ENCODE results near the gene CBL. TPM values are rescaled to one million over a fixed set of nuclear protein-coding genes. Genes with fewer than 3 reads are reported as not detected.

The CBL gene
- total RNA-seq, 4 donors from 2014 or later: 18.1 to 27.4 (median 22.2) TPM

DNA sequence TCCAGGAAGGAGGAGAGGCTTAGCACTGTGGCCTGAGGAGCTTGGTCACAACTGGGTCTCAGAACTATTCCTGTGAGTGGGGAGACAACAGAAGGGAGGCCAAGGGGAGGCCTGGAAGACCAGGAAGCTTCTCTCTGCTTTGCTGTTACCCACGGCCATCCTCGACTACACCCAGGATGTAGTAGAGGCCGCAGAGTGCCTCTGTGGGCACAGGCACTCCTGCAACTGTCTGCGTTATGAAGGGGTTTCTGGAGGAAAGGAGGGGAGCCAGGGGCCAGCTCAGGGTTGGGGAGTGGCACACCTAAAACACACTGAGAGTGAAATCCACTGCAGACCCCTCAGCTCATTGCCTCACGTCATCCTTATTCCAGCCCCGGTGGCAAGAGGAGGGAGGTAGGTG, 144.2 kb downstream of the CBL start:
- TF ChIP-seq, protein P1, sequence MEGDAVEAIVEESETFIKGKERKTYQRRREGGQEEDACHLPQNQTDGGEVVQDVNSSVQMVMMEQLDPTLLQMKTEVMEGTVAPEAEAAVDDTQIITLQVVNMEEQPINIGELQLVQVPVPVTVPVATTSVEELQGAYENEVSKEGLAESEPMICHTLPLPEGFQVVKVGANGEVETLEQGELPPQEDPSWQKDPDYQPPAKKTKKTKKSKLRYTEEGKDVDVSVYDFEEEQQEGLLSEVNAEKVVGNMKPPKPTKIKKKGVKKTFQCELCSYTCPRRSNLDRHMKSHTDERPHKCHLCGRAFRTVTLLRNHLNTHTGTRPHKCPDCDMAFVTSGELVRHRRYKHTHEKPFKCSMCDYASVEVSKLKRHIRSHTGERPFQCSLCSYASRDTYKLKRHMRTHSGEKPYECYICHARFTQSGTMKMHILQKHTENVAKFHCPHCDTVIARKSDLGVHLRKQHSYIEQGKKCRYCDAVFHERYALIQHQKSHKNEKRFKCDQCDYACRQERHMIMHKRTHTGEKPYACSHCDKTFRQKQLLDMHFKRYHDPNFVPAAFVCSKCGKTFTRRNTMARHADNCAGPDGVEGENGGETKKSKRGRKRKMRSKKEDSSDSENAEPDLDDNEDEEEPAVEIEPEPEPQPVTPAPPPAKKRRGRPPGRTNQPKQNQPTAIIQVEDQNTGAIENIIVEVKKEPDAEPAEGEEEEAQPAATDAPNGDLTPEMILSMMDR (IDR thresholded peaks at IDR 0.05; ENCODE audit: low read depth): no peak

DNA sequence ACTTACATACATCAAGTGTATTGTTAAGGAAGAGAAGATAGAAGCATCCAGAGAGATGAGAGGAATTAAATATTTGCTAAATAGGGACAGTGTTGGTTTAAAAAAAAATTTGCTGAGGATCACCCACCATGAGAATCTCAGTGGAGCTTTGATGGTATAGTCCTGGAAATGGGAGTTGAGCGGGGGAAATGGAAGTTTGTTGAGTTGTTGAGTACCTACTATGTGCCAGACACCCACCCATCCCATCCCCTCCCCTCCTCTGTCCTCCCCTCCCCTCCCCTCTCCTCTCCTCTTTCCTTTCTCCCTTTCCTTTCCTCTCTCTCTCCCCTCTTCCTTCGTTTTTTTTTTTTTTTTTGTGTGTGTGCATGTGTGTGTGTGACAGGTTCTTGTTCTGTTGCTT, 145.1 kb downstream of the CBL start:
- TF ChIP-seq, protein P1 (IDR thresholded peaks at IDR 0.05; ENCODE audit: low read depth): no peak

DNA sequence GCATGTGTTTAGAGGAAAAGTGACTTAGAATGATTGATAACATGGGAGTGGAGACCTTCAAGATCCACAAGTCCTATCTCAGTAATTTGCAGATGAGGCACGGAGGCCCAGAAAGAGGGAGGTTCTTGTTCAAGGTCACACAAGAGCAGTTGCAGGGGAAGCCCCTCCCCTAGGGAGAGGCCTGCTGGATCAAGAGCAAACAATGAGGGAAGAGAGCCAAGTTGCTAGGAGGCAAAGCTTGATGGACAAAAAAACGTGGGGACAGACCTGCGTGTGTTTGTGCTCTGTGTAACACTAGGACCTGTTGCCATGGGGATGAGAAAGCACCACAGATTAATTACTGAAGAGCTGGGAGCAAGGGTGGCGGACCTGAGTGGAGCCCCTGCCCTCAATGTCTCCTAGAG, 146.7 kb downstream of the CBL start:
- TF ChIP-seq, protein P1 (IDR thresholded peaks at IDR 0.05; ENCODE audit: low read depth): no peak

DNA sequence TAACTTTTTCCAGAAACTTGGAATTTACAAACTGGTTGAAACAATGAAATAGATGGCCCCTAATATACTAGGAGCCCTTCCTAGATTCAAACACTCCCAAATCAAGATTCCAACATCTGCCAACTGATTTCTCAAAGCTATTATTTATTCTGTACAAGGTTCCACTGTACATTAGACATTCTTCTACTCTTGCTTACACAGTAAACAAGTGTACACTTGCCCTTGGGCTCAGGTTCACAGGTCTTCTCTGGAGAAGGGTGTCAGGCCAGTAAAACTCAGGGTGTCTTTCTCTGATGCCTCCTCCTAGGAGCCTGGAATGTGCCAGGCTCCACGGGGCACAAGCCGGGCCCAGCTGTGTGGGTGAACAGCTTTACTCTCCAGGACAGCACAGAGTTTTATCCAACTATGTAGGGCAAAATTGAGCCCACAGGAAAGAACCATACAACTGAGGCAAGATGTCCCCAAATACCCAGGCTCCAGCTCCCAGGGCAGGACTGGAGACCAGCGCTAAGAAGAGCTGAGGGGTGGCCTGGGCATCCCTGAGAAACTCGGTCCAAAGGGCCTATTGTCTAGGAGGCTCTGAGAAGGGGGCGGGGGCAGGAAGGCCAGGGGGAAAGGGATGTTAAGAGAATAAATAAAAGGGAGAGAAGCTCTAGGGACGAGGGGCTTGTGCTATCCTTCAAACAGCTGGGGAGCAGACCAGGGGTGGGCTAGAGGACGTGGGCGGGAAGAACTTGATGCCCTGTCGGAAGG, 149.1 kb downstream of the CBL start:
- TF ChIP-seq, protein P1 (IDR thresholded peaks at IDR 0.05; ENCODE audit: low read depth): no peak

DNA sequence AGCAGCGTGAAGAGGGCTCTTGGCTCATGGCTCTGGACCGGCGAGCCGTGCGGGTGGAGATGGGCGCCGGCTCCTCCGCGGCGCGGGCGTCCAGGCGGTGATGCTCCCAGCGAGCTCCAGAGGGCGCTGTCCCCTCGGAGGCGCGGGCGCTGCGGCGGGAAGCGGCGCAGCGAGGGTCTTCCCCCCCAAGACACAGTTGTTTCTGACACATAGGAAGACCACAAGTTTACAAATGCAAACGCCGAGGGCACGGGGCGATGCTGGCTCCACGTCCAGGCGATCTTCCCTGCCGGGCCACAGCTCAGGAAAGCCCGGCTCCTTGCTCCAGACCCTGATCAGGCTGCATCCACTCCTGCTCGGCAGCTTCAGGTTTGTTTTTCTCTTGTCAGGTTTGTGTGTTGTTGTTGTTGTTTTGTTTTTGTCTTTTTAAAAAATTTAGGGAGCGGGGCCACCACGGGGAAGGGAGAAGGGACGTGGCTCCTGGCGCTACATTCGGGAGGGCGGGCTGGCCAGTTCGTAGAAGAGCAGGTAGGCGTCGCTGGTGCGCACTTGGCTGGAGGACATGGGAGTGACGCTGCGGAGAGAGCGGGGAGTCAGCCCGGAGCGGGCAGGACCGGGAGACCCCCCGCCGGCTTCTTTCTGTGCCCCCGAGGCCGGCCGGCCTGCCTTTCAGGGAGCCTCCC, 150.4 kb downstream of the CBL start:
- TF ChIP-seq, protein P1 (IDR thresholded peaks at IDR 0.05; ENCODE audit: low read depth): no peak

DNA sequence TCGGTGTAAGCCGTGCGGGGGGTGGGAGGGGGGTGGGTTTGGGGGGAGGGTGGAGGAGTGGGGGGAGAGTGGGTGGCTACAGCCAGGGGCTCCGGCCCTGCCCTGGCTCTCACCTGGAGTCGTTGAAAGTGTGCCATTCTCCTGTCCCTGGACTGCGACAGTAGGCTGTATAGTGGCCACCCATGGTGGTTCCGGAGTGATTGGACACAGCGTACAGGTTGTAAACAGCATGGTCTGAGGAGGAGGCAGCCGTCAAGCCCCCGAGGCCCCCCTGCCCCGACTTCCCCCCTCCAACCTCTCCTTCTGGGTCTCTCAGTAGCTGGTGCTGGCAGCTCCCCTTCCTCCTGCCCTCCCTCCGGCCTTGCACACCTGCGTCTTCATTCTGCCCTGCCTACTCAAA, 150.9 kb downstream of the CBL start:
- TF ChIP-seq, protein P1 (IDR thresholded peaks at IDR 0.05; ENCODE audit: low read depth): no peak

Small RNAs within 50 kb of the gene (small RNA-seq; reads per million reads assigned to genes)
- gene RF01225 (not detected), gene RNU6-262P (not detected)

Other genes starting within 250 kb of the CBL start
- not detected for gene FOXR1, start 234.6 kb upstream of the CBL start, total RNA-seq
- gene CENATAC, start 208.2 kb upstream of the CBL start, total RNA-seq: 100 to 1,000 TPM in 1 of 4 donors, 10 to 100 TPM in 3; 39.0 to 114 (median 54.9) TPM
- 1,000 to 10,000 TPM in 3 of 4 donors, 100 to 1,000 TPM in 1; 986 to 3,365 (median 1,501) TPM for gene RPS25, start 188.0 kb upstream of the CBL start, total RNA-seq
- gene TRAPPC4, start 187.6 kb upstream of the CBL start, total RNA-seq: 10 to 100 TPM; 38.9 to 77.8 (median 42.8) TPM
- 10 to 100 TPM in 3 of 4 donors, 1 to 10 TPM in 1; 8.8 to 19.9 (median 17.4) TPM for gene SLC37A4, start 175.5 kb upstream of the CBL start, total RNA-seq
- 10 to 100 TPM; 32.0 to 49.2 (median 39.9) TPM for gene HYOU1, start 149.1 kb upstream of the CBL start, total RNA-seq
- 10 to 100 TPM; 34.8 to 43.4 (median 39.4) TPM for gene VPS11, start 138.5 kb upstream of the CBL start, total RNA-seq
- 10 to 100 TPM in 2 of 4 donors, 1 to 10 TPM in 2; 6.2 to 27.5 (median 10.0) TPM for gene HMBS, start 121.5 kb upstream of the CBL start, total RNA-seq
- 10 to 100 TPM; 12.6 to 47.9 (median 19.6) TPM for gene DPAGT1, start 104.5 kb upstream of the CBL start, total RNA-seq
- gene C2CD2L, start 99.0 kb upstream of the CBL start, total RNA-seq: 10 to 100 TPM in 2 of 4 donors, 1 to 10 TPM in 2; 6.2 to 12.1 (median 9.6) TPM
- gene HINFP, start 84.8 kb upstream of the CBL start, total RNA-seq: 10 to 100 TPM; 13.4 to 21.3 (median 17.9) TPM
- gene ABCG4, start 57.3 kb upstream of the CBL start, total RNA-seq: not detected
- gene NLRX1, start 37.6 kb upstream of the CBL start, total RNA-seq: 10 to 100 TPM; 10.9 to 27.3 (median 14.2) TPM
- gene NHERF4, start 20.9 kb upstream of the CBL start, total RNA-seq: under 1 TPM in 3 of 4 donors, not detected in 1; 0.19 to 0.51 (median 0.22) TPM
- 1,000 to 10,000 TPM in 2 of 4 donors, 100 to 1,000 TPM in 2; 655 to 1,853 (median 1,046) TPM for gene MCAM, start 110.8 kb downstream of the CBL start, total RNA-seq
- 10 to 100 TPM; 10.2 to 15.1 (median 11.7) TPM for gene RNF26, start 128.2 kb downstream of the CBL start, total RNA-seq
- gene C1QTNF5, start 134.5 kb downstream of the CBL start, total RNA-seq: 10 to 100 TPM; 10.6 to 41.2 (median 29.8) TPM
- not detected for gene MFRP, start 140.4 kb downstream of the CBL start, total RNA-seq
- gene USP2, start 175.4 kb downstream of the CBL start, total RNA-seq: 1 to 10 TPM in 2 of 4 donors, under 1 TPM in 2; 0.19 to 8.7 (median 1.0) TPM
- gene THY1, start 216.8 kb downstream of the CBL start, total RNA-seq: 10 to 100 TPM; 11.3 to 39.4 (median 22.1) TPM